ES-I3 (cell line): ENCODE data around the gene COCH.

Experiments
- H3K36me3 ChIP-seq: 2 replicates; pipeline ENCODE4 v1.6.1; 2013; ENCODE audit warnings: mild to moderate bottlenecking, low read length, control low read depth, moderate library complexity; ENCODE audit not compliant: insufficient read depth
- H3K4me1 ChIP-seq: 2 replicates; pipeline ENCODE4 v1.6.1; 2013; ENCODE audit warnings: mild to moderate bottlenecking, control low read depth, low read length; ENCODE audit not compliant: insufficient read depth
- H3K9ac ChIP-seq: 2 replicates; pipeline ENCODE4 v1.6.1; 2013; ENCODE audit warnings: low read depth, mild to moderate bottlenecking, low read length, moderate library complexity
- H3K9me3 ChIP-seq: 2 replicates; pipeline ENCODE4 v1.6.1; 2013; ENCODE audit warnings: mild to moderate bottlenecking, low read length, moderate library complexity; ENCODE audit not compliant: control insufficient read depth, insufficient read depth

Gene COCH

GRCh38 chr14:30864934-30865333 is 9.4 kb upstream of the COCH start:
- Histone ChIP-seq H3K36me3 (no peaks in the 10 kb centered on the region), H3K9ac (no peak overlapping the region), H3K4me1 (no peaks in the 10 kb centered on the region), H3K9me3 (no peaks in the 10 kb centered on the region)

GRCh38 chr14:30868736-30869135 is 5.6 kb upstream of the COCH start:
- H3K9me3 ChIP-seq = no peaks in the 10 kb centered on the region
- H3K4me1 ChIP-seq = peaks cover 5% of the 10 kb centered on the region; the same call in 1 of the 2 replicates
- no peak overlapping the region for H3K9ac ChIP-seq
- no peaks in the 10 kb centered on the region for H3K36me3 ChIP-seq

DNA sequence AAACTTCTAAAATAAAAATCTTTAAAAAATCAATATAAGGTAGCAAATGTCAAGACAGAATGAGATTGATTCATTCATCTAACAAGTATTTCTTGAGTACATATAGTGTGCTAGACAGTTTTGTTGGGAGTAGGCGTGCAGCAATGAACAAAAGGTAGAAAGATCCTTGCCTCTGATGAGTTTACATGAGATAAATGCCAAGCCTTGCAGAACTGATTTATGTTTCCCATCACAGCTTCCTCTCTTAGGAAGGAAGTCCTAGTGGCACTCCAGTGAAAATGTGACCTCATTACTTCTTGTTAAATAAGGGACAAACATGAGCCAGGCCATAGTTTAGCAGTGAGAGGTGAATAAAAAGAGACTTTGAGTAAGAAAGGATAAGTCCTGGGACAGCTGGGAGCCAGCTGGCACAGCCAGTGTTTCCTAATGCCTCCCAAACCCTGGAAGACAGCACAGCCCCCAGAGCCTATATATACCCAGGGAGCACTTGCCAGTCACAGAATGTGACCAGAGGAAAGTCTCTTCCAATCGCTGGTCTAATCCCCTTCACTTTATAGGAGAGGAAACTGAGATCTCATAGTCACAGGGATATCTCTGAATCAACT is 4.7 kb upstream of the COCH start:
- peaks cover 5% of the 10 kb centered on the region; the same call in 1 of the 2 replicates for H3K4me1 ChIP-seq
- H3K9ac ChIP-seq = no peak overlapping the region
- H3K9me3 ChIP-seq = no peaks in the 10 kb centered on the region
- no peaks in the 10 kb centered on the region for H3K36me3 ChIP-seq

- Histone ChIP-seq H3K4me1 (peaks cover 5% of the 10 kb centered on the region; the same call in 1 of the 2 replicates), H3K9ac (no peak overlapping the region), H3K9me3 (no peaks in the 10 kb centered on the region), H3K36me3 (no peaks in the 10 kb centered on the region)
These were observed 1.8 kb upstream of the COCH start for GRCh38 chr14:30872602-30873001.

DNA sequence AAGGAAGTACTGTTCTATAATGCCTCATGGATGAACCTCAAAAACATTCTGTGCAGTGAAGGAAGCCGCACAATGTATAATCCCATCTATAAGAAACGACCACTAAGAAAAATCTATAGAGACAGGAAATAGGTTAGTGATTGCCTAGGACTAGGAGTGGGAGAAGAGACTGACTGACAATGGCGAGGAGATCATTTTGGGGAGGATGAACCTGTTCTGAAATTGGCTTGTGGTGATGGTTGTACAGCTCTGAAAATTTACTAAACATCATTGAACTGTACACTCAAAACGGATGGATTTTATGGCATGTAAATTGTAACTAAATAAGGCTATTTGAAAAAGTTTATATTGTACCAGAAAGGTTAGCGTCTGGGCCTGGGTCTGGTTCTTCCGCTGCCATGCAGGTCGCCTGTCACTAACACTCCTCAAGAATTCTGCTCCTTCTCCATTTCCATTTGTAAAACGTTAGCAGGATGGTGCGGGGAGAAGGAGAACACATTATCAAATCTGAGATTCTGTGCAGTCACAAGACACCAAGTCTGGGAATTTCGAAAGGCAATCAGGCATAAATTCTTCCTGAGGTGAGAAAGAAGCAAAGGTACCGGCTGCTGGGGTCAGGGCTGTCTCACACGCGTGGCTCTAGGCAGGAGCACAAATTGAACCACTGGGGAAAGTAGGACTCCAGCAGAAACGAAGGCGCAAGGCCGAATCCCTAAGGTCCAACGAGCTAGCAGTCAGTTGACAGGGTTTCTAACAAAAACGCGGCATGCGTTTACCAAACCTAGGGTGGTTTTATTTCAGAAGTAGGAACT is 845 bp upstream of the COCH start:
- H3K9ac ChIP-seq = peak overlapping the region; percentile 71; the same call in 1 of the 2 replicates
- no peaks in the 10 kb centered on the region for H3K9me3 ChIP-seq
- H3K36me3 ChIP-seq = no peaks in the 10 kb centered on the region
- H3K4me1 ChIP-seq = peaks cover 5% of the 10 kb centered on the region; the same call in 1 of the 2 replicates

DNA sequence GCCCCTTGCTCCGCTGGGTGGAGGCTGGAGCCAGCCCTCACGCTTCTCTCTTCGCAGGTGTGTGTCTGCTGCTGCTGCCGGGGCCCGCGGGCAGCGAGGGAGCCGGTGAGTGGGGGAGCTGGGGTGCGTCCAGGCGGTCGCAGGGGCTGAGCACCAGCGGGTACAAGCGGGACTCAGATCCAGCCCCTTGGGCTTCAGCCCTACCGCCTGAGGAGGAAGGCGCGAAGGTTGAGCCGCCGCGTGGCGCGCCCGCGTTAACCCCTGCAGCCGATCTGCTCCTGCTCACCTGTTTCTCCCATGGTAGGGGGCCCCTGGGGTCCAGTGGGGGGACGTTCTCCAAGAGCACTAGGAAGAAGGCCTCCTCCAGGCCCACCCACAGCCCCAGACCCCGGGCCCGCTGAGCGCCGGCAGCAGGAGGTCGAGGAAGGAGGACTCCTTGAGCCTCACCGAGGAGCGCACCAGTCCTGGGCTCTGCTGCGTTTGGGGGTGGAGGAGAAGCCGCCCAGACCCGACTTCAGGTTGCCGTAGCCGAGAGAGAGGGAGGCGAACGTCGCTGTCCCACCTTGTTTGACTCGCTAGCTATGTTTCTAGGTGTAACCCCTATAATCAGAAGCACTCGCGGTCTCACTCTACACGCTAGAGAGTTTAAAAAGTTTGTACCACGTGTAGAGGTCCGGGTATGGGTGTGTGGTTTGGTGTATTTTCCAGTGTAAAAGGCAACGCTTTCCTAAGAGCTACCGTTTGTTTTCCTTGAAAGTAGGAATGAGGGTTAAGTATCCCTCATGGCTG is 834 bp downstream of the COCH start:
- Histone ChIP-seq H3K9me3 (no peaks in the 10 kb centered on the region), H3K36me3 (no peaks in the 10 kb centered on the region), H3K9ac (peak overlapping the region; percentile 71), H3K4me1 (peaks cover 5% of the 10 kb centered on the region; the same call in 1 of the 2 replicates)

DNA sequence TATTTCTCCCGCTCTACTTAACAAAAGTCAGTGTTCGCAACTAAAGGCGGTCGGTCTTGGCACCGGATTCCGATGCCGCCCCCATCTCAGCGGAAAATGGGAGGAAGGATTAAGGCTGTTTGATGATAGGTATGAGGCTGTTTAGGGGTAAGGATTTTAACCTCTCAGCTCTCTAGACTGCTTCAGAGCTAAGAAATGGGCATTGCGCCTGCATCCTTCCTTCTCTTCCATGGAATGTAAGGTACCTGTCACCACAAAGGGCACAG is 1.4 kb downstream of the COCH start:
- no peaks in the 10 kb centered on the region for H3K36me3 ChIP-seq
- H3K9me3 ChIP-seq = no peaks in the 10 kb centered on the region
- H3K9ac ChIP-seq = peak overlapping the region; percentile 71; the same call in 1 of the 2 replicates
- H3K4me1 ChIP-seq = peaks cover 5% of the 10 kb centered on the region; the same call in 1 of the 2 replicates

DNA sequence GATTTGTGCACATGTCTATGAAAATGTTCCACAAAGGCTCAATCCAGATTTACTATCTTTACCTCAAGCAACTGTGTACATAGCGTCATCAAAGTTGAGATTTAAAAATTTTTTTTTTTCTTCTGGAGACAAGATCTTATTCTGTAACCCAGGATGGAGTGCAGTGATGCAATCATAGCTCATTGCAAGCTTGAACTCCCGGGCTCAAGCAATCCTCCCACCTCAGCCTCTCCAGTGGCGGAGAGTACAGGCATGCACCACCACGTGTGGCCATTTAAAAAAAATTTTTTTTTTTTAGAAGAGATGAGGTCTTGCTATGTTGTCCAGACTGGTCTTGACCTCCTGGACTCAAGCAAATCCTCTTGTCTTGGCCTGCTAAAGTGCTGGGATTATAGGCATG is 2.3 kb downstream of the COCH start:
- H3K9ac ChIP-seq = no peak overlapping the region
- H3K9me3 ChIP-seq = no peaks in the 10 kb centered on the region
- no peaks in the 10 kb centered on the region for H3K36me3 ChIP-seq
- 0 out of 2 replicates have a peak, but pooled peaks cover 5% of the 10 kb centered on the region for H3K4me1 ChIP-seq

- Histone ChIP-seq H3K9me3 (no peaks in the 10 kb centered on the region), H3K4me1 (no peaks in the 10 kb centered on the region), H3K36me3 (no peaks in the 10 kb centered on the region), H3K9ac (no peak overlapping the region)
These were observed 8.1 kb downstream of the COCH start for GRCh38 chr14:30882431-30882830.

GRCh38 chr14:30883508-30884294 is 9.3 kb downstream of the COCH start:
- H3K36me3 ChIP-seq = no peaks in the 10 kb centered on the region
- no peaks in the 10 kb centered on the region for H3K9me3 ChIP-seq
- H3K9ac ChIP-seq = no peak overlapping the region
- H3K4me1 ChIP-seq = no peaks in the 10 kb centered on the region

DNA sequence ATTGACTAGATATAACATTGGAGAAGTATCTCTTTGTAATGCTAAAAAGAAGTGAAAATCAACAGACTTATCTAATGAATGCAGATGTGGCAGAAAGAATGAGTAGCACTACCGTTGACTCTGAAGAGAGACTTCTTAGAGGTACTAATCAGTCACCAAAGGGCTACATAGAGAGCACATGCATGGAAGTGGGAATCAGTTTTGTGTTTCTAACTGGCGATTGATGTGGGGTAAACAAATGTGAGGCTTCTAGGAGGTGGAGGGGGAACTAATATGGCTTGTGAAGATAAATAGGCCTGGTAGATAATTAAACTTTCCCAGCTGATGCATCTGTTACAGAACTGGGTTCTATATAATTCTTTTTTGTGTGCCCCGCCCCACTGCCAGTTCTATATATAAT is 10.5 kb downstream of the COCH start:
- Histone ChIP-seq H3K9ac (no peak overlapping the region), H3K36me3 (no peaks in the 10 kb centered on the region), H3K9me3 (no peaks in the 10 kb centered on the region), H3K4me1 (no peaks in the 10 kb centered on the region)

GRCh38 chr14:30885840-30886740 is 11.7 kb downstream of the COCH start:
- Histone ChIP-seq H3K36me3 (no peaks in the 10 kb centered on the region), H3K4me1 (no peaks in the 10 kb centered on the region), H3K9ac (no peak overlapping the region), H3K9me3 (no peaks in the 10 kb centered on the region)

- no peaks in the 10 kb centered on the region for H3K4me1 ChIP-seq
- H3K9ac ChIP-seq = no peak overlapping the region
- H3K9me3 ChIP-seq = no peaks in the 10 kb centered on the region
- H3K36me3 ChIP-seq = no peaks in the 10 kb centered on the region
These were observed 14.3 kb downstream of the COCH start for GRCh38 chr14:30888480-30889243.
